ENCODE results near the gene IL6R.
A peak's percentile ranks its signal among the peaks of the same experiment; 100 is the strongest.

Gene IL6R

DNA sequence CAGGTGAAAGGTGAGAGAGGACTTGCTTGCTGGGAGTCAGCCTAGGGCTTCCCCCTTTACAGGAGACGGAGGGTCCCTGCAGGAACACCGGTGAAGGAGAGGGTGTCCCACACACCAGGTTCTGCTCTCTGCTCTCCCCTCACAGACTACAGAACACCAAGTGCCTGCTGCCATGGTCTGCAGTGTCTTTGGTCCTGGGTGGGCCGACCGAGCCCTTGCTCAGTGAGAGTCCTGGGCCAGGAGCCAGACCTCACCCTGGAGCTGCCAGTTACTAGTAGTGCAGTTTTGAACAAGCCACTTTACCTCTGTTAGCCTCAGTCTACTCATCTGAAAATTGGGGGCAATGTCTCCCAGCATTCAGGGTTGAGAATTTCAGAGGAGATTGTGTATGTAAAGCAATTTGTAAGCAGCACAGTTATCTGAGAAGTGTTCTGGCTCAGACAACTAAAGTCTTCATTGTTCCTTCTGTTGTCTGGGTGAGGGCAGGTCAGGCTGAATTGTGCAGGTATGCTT is 2.7 kb upstream of the IL6R start:
- no peak for TF ChIP-seq CTCF (IDR thresholded peaks at IDR 0.05; ENCODE audit: low read depth, low read length)
- DNase-seq (ENCODE audit: extremely low read depth, low read depth), result no peak

DNA sequence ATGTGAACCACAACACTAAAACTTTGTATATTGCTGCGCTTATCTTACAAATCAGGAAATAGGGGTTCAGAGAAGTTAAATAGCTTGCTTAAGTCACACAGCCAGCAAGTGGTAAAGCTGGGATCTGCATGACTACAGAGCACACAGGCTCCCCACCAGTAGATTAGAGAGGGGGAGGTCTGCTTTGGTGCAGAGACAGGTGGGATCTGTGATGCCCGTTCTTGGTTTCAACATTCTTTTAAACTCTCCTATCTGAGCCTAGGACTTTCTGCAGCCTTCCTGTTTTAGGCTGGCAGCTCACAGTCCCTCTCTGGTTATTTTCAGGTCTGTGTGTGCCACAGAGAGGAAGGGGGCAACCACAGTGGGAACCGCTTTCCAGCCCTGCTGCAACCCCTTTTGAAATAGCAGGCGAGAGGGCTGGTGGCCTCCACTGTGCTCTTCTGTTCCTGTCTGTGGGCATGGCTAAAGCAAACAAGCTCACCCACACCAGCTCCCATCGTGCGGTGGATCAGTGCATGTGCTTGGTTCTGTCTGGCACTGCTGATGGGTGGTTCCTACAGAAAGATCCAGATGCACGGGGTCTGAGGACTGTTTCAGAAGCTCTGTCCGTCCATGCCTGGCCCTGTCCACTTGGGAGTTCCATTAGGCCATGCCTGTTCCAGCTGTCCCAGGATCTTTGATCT is 1.7 kb upstream of the IL6R start:
- no peak for DNase-seq (ENCODE audit: extremely low read depth, low read depth)

DNA sequence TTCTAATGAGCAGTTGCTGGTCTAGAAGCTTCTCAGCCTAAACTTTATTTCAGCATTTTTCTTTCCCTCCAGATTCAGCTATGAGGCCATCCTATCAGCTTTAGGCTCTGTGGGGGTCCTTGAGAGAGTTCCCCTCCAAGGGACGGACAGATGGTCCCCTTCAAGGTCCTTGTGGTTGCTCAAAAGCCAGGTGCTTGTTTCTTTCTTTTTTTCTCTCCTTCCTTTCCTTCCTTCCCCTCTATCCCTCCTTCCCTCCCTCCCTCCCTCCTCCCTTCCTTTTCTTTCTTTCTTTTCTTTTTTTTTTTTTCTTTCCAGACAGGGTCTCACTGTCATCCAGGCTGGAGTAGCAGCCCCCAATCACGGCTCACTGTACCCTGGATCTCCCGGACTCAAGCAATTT is 1.2 kb upstream of the IL6R start:
- TF ChIP-seq CTCF (IDR thresholded peaks at IDR 0.05; ENCODE audit: low read depth, low read length), result no peak
- no peak for DNase-seq (ENCODE audit: extremely low read depth, low read depth)

More for the DNA sequence above, 1.7 kb upstream of the IL6R start:
- no peak for TF ChIP-seq CTCF (IDR thresholded peaks at IDR 0.05; ENCODE audit: low read depth, low read length)

DNA sequence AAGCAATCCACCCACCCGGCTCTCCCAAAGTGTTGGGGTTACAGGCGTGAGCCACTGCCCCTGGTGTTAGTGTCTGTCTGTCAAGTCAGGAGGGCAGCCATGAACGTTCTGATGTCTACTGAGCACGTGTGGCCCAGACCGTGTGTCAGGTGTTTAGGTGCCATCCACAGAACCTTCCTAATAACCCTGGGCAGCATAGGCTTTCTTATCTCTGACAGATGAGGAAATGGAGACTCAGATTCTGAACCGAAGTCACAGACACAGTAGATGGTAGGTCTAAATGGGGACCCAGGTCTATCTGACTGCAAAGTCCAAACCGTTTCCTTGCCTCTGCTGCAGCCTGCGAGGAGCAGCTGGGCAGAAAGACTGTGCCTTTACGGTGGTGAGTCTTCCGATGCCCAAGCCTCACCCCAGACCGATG is 622 bp upstream of the IL6R start:
- no peak for TF ChIP-seq CTCF (IDR thresholded peaks at IDR 0.05; ENCODE audit: low read depth, low read length)
- DNase-seq (ENCODE audit: extremely low read depth, low read depth), result no peak

- peak; percentile 59 for TF ChIP-seq CTCF (IDR thresholded peaks at IDR 0.05; ENCODE audit: low read depth, low read length)
- peak; percentile 19 for DNase-seq (ENCODE audit: extremely low read depth, low read depth)
Measured at GRCh38 chr1:154405747-154406571, 816 bp downstream of the IL6R start.

GRCh38 chr1:154406572-154406879 is 1.4 kb downstream of the IL6R start:
- DNase-seq (ENCODE audit: extremely low read depth, low read depth), result no peak
- no peak for TF ChIP-seq CTCF (IDR thresholded peaks at IDR 0.05; ENCODE audit: low read depth, low read length)

GRCh38 chr1:154406886-154407197 is 1.7 kb downstream of the IL6R start:
- DNase-seq (ENCODE audit: extremely low read depth, low read depth), result no peak
- TF ChIP-seq CTCF (IDR thresholded peaks at IDR 0.05; ENCODE audit: low read depth, low read length), result no peak

All from AG09319 (cell line).